ENCODE measurements around the gene DOHH.

- no peak for TF ChIP-seq EZH2 (IDR thresholded peaks at IDR 0.05; ENCODE audit: insufficient read depth, poor library complexity, severe bottlenecking)
- no peak for TF ChIP-seq EZH2phosphoT487 (IDR thresholded peaks at IDR 0.05; ENCODE audit: insufficient read depth, low read depth)
Measured at GRCh38 chr19:3507371-3508120, 7.1 kb upstream of the DOHH start.
